DLD1 (cell line): ENCODE measurements around the gene DUSP21.
"Not testable (repeated sequence)": the region's sequence is repeated elsewhere in the genome, so short reads cannot be mapped to it uniquely, and the experiment has no call there.

Source experiments
- in situ Hi-C: cut with HindIII; loops from 2 replicates; pipeline ENCODE4 v1.10.0; 2017; ENCODE audit warnings: low sequenced_read_pairs

Gene DUSP21

GRCh38 chrX:44843753-44844152, at the start of gene DUSP21:
TSS of gene DUSP21 (plus strand) at chrX:44844021. CDS start at chrX:44844133, 112 bp downstream.
- in situ Hi-C loops, result no loop called here

GRCh38 chrX:44795945-44796450, 47.8 kb upstream of the DUSP21 start:
- in situ Hi-C loops, result no loop called here

GRCh38 chrX:44802613-44803012, 41.2 kb upstream of the DUSP21 start:
- in situ Hi-C loops, result no loop called here

- in situ Hi-C loops, result no loop called here
These were observed 28.1 kb upstream of the DUSP21 start for GRCh38 chrX:44815681-44816080.

GRCh38 chrX:44816367-44816766, 27.5 kb upstream of the DUSP21 start:
- in situ Hi-C loops, result no loop called here

GRCh38 chrX:44817029-44817428, 26.8 kb upstream of the DUSP21 start:
- in situ Hi-C loops, result no loop called here

- in situ Hi-C loops, result no loop called here
These were observed 21.2 kb upstream of the DUSP21 start for GRCh38 chrX:44822601-44823000.

- in situ Hi-C loops, result not testable (repeated sequence)
These were observed 20.6 kb upstream of the DUSP21 start for GRCh38 chrX:44823193-44823592.

DNA sequence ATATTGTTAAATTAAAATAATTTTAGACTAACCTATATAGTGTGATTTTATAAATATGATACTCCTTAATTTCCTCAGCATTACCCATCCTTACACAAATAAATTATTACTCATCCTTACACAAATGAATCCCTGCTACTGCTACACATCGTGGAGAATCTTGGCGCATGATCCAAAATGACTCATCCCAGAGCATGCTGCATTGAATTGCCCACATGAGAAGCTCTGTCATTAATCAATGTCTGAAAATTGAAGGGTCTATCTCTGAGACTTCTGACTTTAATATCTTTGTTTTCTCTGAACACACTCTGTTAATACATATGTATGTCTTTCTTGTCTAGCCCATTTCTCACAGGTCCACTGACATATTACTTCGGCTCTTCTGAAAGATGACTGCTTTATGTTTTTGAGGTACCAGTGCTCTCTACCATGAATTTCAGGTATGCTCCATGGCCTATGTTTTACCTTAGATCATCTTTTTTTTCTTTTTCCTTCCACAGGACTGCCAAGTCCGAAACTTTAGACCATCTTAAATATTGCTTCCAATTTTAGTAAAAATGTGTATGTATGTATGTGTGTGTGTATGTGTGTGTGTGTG, 15.7 kb upstream of the DUSP21 start:
- in situ Hi-C loops, result no loop called here

- in situ Hi-C loops, result no loop called here
These were observed 14.0 kb upstream of the DUSP21 start for GRCh38 chrX:44829832-44830231.

DNA sequence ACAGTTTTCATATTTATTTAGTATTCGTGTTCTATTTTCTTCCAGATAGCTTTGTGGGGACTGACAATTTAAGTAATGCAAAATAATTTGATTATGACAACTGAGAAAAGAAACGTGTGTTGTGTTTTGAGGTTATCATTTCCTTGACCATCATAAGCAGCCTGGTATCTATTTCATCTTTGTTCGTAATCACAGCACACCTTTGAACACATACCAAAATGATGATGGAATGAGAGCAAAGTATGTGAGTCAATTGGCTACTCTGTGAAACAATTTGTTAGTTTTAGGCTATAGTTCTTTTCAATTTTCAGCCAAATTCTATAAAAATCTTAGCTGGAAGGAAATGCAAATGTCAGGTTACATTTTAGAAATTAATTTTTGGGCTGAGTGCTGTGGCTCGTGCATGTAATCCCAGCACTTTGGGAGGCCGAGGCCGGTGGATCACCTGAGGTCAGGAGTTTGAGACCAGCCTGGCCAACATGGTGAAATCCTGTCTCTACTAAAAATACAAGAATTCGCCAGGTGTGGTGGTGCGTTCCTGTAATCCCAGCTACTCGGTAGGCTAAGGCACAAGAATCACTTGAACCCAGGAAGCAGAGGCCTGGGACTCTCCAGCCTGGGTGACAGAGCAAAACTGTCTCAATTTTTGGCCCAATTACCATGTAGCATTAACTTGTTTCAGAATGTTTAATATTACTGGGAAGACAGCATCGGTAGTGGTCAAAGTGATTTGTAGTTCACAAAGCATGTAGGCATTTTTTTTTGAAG, 1.1 kb upstream of the DUSP21 start:
- in situ Hi-C loops, result no loop called here

DNA sequence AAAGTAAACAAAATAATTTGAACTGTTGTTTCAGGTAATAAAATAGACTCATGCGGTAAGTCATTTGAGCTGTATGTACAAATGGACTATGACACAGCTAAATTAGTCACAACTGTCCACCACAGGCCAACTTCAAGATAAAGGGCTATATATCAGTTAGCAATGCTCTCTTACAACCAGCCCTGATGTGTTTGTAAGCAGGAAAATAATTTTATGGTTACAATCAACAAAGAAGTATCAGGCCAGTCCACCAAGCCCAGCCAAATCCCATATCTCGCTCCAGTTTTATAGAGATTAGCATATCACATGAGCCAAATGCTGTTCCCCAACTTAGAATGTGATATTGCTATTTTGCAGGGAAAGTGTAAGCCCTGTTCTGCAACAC, 511 bp upstream of the DUSP21 start:
- in situ Hi-C loops, result no loop called here

DNA sequence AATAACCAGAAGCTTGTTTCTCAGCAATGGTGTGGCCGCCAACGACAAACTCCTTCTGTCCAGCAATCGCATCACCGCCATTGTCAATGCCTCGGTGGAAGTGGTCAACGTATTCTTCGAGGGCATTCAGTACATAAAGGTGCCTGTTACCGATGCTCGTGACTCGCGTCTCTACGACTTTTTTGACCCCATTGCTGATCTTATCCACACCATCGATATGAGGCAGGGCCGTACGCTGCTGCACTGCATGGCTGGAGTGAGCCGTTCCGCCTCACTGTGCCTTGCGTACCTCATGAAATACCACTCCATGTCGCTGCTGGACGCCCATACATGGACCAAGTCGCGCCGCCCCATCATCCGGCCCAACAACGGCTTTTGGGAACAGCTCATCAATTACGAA, 383 bp downstream of the DUSP21 start:
- in situ Hi-C loops, result no loop called here

DNA sequence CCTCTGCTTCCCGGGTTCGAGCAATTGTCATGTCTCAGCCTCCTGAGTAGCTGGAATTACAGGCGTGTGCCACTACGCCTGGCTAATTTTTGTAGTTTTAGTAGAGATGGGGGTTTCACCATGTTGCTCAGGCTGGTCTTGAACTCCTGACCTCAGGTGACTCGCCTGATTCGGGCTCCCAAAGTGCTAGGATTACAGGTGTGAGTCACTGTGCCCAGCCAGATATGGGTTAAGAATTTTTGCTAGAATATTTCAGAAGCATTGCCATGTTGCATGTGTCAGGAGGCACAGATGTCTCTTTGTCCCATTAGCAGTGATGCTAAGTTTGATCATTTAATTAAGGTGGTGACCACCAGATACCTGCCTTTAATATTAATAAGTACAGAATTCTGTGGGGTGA, 7.1 kb downstream of the DUSP21 start:
- in situ Hi-C loops, result not testable (repeated sequence)

- in situ Hi-C loops, result no loop called here
These were observed 27.4 kb downstream of the DUSP21 start for GRCh38 chrX:44871114-44871645.

GRCh38 chrX:44871931-44872820, 28.4 kb downstream of the DUSP21 start:
- in situ Hi-C loops, result no loop called here

- in situ Hi-C loops, result no loop called here
These were observed 29.1 kb downstream of the DUSP21 start, which contains the start of gene KDM6A for GRCh38 chrX:44872821-44873414. TSS of gene KDM6A (plus strand) at chrX:44873188. CDS start at chrX:44873552, 364 bp downstream.

DNA sequence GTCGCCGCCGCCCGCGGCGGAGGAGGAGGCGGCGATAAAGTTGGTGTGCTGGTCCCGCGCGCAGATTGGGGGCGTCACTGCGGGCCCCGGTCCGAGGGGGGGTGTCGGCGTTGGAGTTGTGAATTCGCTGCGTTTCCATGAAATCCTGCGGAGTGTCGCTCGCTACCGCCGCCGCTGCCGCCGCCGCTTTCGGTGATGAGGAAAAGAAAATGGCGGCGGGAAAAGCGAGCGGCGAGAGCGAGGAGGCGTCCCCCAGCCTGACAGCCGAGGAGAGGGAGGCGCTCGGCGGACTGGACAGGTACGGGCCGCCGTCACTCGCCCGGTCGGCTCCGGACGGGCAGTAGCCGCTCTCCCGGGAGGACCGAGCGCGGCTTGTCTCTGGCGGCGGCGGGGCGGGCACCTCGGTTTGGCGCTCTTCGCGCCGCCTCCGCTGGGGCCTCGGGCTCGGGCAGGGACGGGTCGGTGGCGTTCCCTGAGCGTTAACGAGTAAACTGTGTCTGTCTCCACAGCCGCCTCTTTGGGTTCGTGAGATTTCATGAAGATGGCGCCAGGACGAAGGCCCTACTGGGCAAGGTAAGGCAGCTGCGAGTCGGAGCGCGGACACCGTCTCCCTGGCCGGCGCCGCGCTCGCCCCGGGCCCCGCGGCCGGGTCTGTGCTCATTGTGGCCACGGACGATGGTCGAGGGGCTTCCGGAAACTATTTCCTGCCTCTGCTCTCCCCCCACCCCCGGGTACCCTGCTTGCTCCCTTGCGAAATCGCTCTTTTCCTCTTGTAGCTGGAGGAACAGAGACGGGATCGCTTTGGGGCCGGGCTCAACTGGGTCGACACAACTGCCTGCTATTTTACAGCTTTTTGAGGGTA, 29.8 kb downstream of the DUSP21 start:
- in situ Hi-C loops, result no loop called here

- in situ Hi-C loops, result no loop called here
These were observed 30.8 kb downstream of the DUSP21 start for GRCh38 chrX:44874420-44875184.
